ENCODE measurements around the gene ZSCAN20. TPM values are rescaled to one million over a fixed set of nuclear protein-coding genes. Genes with fewer than 3 reads are reported as not detected.

The ZSCAN20 gene
- total RNA-seq, 2 donors from 2014 or later, result 4.7 to 7.3 TPM

- no peaks in the 10 kb centered on the region for H3K36me3 ChIP-seq
- no peak for TF ChIP-seq CTCF (IDR thresholded peaks at IDR 0.05)
- DNase-seq (ENCODE audit: low spot score), result no peak
Measured at GRCh38 chr1:33446590-33446989, 25.9 kb upstream of the ZSCAN20 start.

GRCh38 chr1:33454646-33455282 is 17.7 kb upstream of the ZSCAN20 start:
- H3K27ac ChIP-seq, result no peak overlapping the region
- DNase-seq (ENCODE audit: low spot score), result no peak

More at GRCh38 chr1:33446590-33446989, 25.9 kb upstream of the ZSCAN20 start:
- Histone ChIP-seq H3K4me3 (no peak overlapping the region), H3K27me3 (no peaks in the 10 kb centered on the region), H3K4me1 (peaks cover 0 to 16% of the 10 kb centered on the region in 2 donors), H3K27ac (no peak overlapping the region), H3K9me3 (no peaks in the 10 kb centered on the region)

GRCh38 chr1:33455539-33456501 is 16.6 kb upstream of the ZSCAN20 start:
- peak; percentile 65 for DNase-seq (ENCODE audit: low spot score)
- Histone ChIP-seq H3K4me3 (no peak overlapping the region), H3K36me3 (no peaks in the 10 kb centered on the region), H3K27ac (peak overlapping the region; percentile 47 to 54), H3K9me3 (no peaks in the 10 kb centered on the region), H3K4me1 (peaks cover 0 to 31% of the 10 kb centered on the region in 2 donors), H3K27me3 (no peaks in the 10 kb centered on the region)
- peak; percentile 47 to 74 for TF ChIP-seq CTCF (IDR thresholded peaks at IDR 0.05)

More at GRCh38 chr1:33454646-33455282, 17.7 kb upstream of the ZSCAN20 start:
- no peaks in the 10 kb centered on the region for H3K27me3 ChIP-seq
- H3K4me1 ChIP-seq, result peaks cover 0 to 20% of the 10 kb centered on the region in 2 donors
- H3K4me3 ChIP-seq, result no peak overlapping the region
- no peaks in the 10 kb centered on the region for H3K36me3 ChIP-seq
- H3K9me3 ChIP-seq, result no peaks in the 10 kb centered on the region
- TF ChIP-seq CTCF (IDR thresholded peaks at IDR 0.05), result no peak

- Histone ChIP-seq H3K4me1 (peaks cover 0 to 38% of the 10 kb centered on the region in 2 donors), H3K27me3 (no peaks in the 10 kb centered on the region), H3K27ac (peak overlapping the region; percentile 47 to 54), H3K9me3 (no peaks in the 10 kb centered on the region), H3K36me3 (no peaks in the 10 kb centered on the region), H3K4me3 (no peak overlapping the region)
- no peak for DNase-seq (ENCODE audit: low spot score)
- TF ChIP-seq CTCF (IDR thresholded peaks at IDR 0.05), result no peak
Measured at GRCh38 chr1:33456502-33456886, 16.0 kb upstream of the ZSCAN20 start.

GRCh38 chr1:33459691-33460090 is 12.8 kb upstream of the ZSCAN20 start:
- no peak for DNase-seq (ENCODE audit: low spot score)
- no peaks in the 10 kb centered on the region for H3K27me3 ChIP-seq
- no peak overlapping the region for H3K4me3 ChIP-seq
- H3K27ac ChIP-seq, result peak overlapping the region; percentile 80 to 86
- no peak for TF ChIP-seq CTCF (IDR thresholded peaks at IDR 0.05)
- H3K9me3 ChIP-seq, result no peaks in the 10 kb centered on the region
- H3K36me3 ChIP-seq, result no peaks in the 10 kb centered on the region
- H3K4me1 ChIP-seq, result peaks cover 0 to 48% of the 10 kb centered on the region in 2 donors
